ENCODE data around the gene SLC25A18. TPM values are rescaled to one million over a fixed set of nuclear protein-coding genes. Genes with fewer than 3 reads are reported as not detected.

Gene SLC25A18
- total RNA-seq, 4 donors from 2014 or later, result 0.93 to 5.3 (median 1.5) TPM

- no peak for ATAC-seq
- H3K4me1 ChIP-seq, result peaks cover 0 to 5% (median 0%) of the 10 kb centered on the region in 3 donors
- no peak overlapping the region for H3K4me3 ChIP-seq
- H3K27ac ChIP-seq, result no peak overlapping the region
- no peaks in the 10 kb centered on the region for H3K9me3 ChIP-seq
- TF ChIP-seq POLR2A (IDR thresholded peaks at IDR 0.05) (no peak), EP300 (IDR thresholded peaks at IDR 0.05) (no peak)
- H3K36me3 ChIP-seq, result peaks cover 0 to 77% of the 10 kb centered on the region in 2 donors
- 94 to 95% methylated on average over 2 to 3 of the region's 3 CpGs for WGBS, 2 donors (ENCODE audit: low coverage in 1 of 2)
- no peaks in the 10 kb centered on the region for H3K27me3 ChIP-seq
Measured at GRCh38 chr22:17612057-17612456, 48.8 kb downstream of the SLC25A18 start.

GRCh38 chr22:17613280-17613679 lies 50.0 kb downstream of the SLC25A18 start:
- Histone ChIP-seq H3K27me3 (no peaks in the 10 kb centered on the region), H3K9me3 (no peaks in the 10 kb centered on the region), H3K4me3 (no peak overlapping the region), H3K36me3 (peaks cover 0 to 79% of the 10 kb centered on the region in 2 donors), H3K4me1 (no peaks in the 10 kb centered on the region), H3K27ac (no peak overlapping the region)
- ATAC-seq, result no peak
- 93 to 94% methylated on average over 7 of the region's 7 CpGs for WGBS, 2 donors (ENCODE audit: low coverage in 1 of 2)
- TF ChIP-seq POLR2A (IDR thresholded peaks at IDR 0.05), result no peak
- no peak for TF ChIP-seq POLR2AphosphoS5 (IDR thresholded peaks at IDR 0.05)
- no peak for TF ChIP-seq EP300 (IDR thresholded peaks at IDR 0.05)
- TF ChIP-seq CTCF (IDR thresholded peaks at IDR 0.05), result no peak

- H3K27ac ChIP-seq, result peak overlapping the region; percentile 88 to 96 (median 92)
- peaks cover 0 to 39% (median 11%) of the 10 kb centered on the region in 3 donors for H3K4me1 ChIP-seq
- no peak for TF ChIP-seq POLR2A (IDR thresholded peaks at IDR 0.05)
- 0% methylated on average over 2 of the region's 24 CpGs for WGBS, 2 donors (ENCODE audit: low coverage in 1 of 2)
- H3K27me3 ChIP-seq, result no peaks in the 10 kb centered on the region
- no peak for ATAC-seq
- H3K9me3 ChIP-seq, result no peaks in the 10 kb centered on the region
- H3K36me3 ChIP-seq, result peaks cover 0 to 22% of the 10 kb centered on the region in 2 donors
- H3K4me3 ChIP-seq, result peak overlapping the region; percentile 76 to 96
Measured at GRCh38 chr22:17627961-17628405, 64.7 kb downstream of the SLC25A18 start.

- H3K27me3 ChIP-seq, result no peaks in the 10 kb centered on the region
- no peaks in the 10 kb centered on the region for H3K9me3 ChIP-seq
- H3K4me3 ChIP-seq, result peak within 1 kb of the TSS; percentile 76 to 96
- peaks cover 0 to 39% (median 11%) of the 10 kb centered on the region in 3 donors for H3K4me1 ChIP-seq
- peaks cover 0 to 16% of the 10 kb centered on the region in 2 donors for H3K36me3 ChIP-seq
- WGBS, 2 donors (ENCODE audit: low coverage in 1 of 2), result 0 to 1% methylated on average over 21 to 35 of the region's 45 CpGs
- peak; percentile 100 for ATAC-seq
- H3K27ac ChIP-seq, result peak within 1 kb of the TSS; percentile 88 to 96 (median 92)
- TF ChIP-seq EP300 (IDR thresholded peaks at IDR 0.05) (no peak), POLR2AphosphoS5 (IDR thresholded peaks at IDR 0.05) (peak; percentile 85), POLR2A (IDR thresholded peaks at IDR 0.05) (peak; percentile 72 to 79)
Measured at GRCh38 chr22:17628406-17629172, 65.3 kb downstream of the SLC25A18 start, which contains the start of gene ATP6V1E1. Gene ATP6V1E1, minus strand, starts transcription at chr22:17628749. Its CDS starts 114 bp downstream, at chr22:17628635.

GRCh38 chr22:17629173-17629489 lies 65.8 kb downstream of the SLC25A18 start:
- no peaks in the 10 kb centered on the region for H3K27me3 ChIP-seq
- H3K4me3 ChIP-seq, result peak overlapping the region; percentile 76 to 96
- peak overlapping the region; percentile 88 to 96 (median 92) for H3K27ac ChIP-seq
- TF ChIP-seq EP300 (IDR thresholded peaks at IDR 0.05) (no peak), POLR2A (IDR thresholded peaks at IDR 0.05) (no peak), POLR2AphosphoS5 (IDR thresholded peaks at IDR 0.05) (no peak), CTCF (IDR thresholded peaks at IDR 0.05) (no peak)
- no peak for ATAC-seq
- peaks cover 0 to 13% of the 10 kb centered on the region in 2 donors for H3K36me3 ChIP-seq
- WGBS, 2 donors (ENCODE audit: low coverage in 1 of 2), result 0% methylated on average over 1 of the region's 1 CpG
- H3K4me1 ChIP-seq, result peaks cover 0 to 39% (median 11%) of the 10 kb centered on the region in 3 donors
- H3K9me3 ChIP-seq, result no peaks in the 10 kb centered on the region

GRCh38 chr22:17629641-17630040 lies 66.3 kb downstream of the SLC25A18 start:
- peaks cover 0 to 8% of the 10 kb centered on the region in 2 donors for H3K36me3 ChIP-seq
- H3K4me3 ChIP-seq, result no peak overlapping the region
- no peak for ATAC-seq
- peaks cover 0 to 37% (median 11%) of the 10 kb centered on the region in 3 donors for H3K4me1 ChIP-seq
- 60 to 83% methylated on average over 2 to 7 of the region's 7 CpGs for WGBS, 2 donors (ENCODE audit: low coverage in 1 of 2)
- no peaks in the 10 kb centered on the region for H3K27me3 ChIP-seq
- H3K27ac ChIP-seq, result peak overlapping the region in 2 of 4 donors; percentile 91 to 94
- H3K9me3 ChIP-seq, result no peaks in the 10 kb centered on the region
- TF ChIP-seq EP300 (IDR thresholded peaks at IDR 0.05) (no peak), CTCF (IDR thresholded peaks at IDR 0.05) (no peak), POLR2AphosphoS5 (IDR thresholded peaks at IDR 0.05) (no peak), POLR2A (IDR thresholded peaks at IDR 0.05) (no peak)
